HT-29 (cell line): ENCODE results near the gene TSPAN14. TPM values are rescaled to one million over a fixed set of nuclear protein-coding genes. Genes with fewer than 3 reads are reported as not detected.

ENCODE experiments used
- DNase-seq: peaks from one replicate; pipeline ENCODE4 v3.0.0-alpha.2; 2015; ENCODE audit warnings: low spot score
- total RNA-seq: library from RNA; depleted of rRNA; stranded (reverse); fragments of >200 nt; shearing (Covaris generic); gene quantifications from 2 replicates; pipeline ENCODE4 v1.2.3, GENCODE V29; 2014

The TSPAN14 gene
- total RNA-seq, 1 experiment from 2014 or later, result 65.1 TPM

DNA sequence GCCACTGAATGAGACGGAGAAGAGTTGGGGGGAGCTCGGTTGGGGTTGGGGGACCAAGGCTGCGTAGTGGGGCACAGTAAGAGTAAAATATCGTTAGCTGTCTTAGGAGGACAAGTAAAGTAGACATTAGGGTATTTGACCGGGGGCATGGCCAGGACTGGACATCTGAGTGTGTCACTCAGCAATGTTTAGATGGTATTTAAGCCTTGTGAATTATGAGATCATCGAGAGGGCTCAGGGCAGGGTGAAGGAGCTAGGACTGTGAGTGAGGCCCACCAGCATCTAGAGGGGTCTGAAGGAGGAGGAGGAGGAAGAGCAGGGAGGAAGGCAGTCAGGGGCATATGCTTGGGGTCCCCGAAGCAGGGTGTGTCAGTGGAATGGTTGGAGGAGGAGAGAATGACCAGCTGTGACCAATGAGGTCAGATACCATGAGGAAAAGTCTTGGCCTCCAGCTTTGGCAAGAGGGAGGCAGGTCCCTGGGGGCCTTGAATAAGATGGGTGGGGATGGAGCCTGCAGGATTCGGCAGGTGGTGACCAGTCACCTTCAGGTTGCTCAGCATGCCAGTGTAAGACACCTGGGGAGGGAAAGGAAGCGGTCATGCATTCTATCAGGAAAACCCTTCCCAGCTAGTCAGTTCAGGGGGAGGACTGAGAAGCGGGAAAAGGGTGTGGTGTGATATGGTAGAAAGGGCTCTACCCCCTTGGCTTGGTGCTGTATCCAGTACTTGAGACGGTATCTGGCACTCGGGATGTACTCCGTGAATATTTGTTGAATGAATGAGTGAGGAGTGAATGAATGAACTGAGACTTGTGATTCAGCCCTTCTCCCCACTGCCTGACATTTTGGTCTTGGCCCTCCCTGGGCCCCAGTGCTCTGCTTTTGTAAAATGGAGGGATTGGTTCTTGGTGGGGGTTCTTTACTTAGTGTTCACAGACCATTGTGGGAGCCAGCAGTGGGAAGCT is 48.8 kb downstream of the TSPAN14 start:
- no peak for DNase-seq

DNA sequence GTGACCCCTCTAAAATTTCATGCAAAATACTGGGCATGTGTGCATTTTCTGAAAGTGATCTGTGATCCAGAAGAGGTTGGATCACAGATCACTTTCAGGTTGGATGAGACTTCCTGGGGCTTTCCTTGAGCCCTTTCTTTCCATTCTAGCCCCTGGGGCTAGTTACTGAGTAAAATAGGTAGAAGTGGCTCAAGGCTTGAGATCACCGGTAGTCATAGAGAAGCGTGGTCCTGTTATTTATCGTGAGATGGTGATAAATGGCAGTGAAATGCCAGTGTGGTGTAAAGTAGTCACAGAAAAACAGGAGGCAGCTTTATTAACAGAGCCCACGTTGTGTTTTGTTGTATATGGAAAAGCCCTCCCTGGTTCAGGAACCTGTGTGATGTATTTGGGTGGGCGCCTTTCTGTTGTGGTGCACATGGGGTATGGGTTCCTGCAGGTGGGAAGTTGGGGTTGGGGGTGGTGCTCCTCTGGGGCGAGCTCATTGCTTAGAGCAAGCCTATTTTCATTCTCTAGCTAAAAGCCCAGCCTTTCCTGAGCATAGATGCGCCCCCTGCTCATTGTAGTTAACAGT is 49.6 kb downstream of the TSPAN14 start:
- no peak for DNase-seq

DNA sequence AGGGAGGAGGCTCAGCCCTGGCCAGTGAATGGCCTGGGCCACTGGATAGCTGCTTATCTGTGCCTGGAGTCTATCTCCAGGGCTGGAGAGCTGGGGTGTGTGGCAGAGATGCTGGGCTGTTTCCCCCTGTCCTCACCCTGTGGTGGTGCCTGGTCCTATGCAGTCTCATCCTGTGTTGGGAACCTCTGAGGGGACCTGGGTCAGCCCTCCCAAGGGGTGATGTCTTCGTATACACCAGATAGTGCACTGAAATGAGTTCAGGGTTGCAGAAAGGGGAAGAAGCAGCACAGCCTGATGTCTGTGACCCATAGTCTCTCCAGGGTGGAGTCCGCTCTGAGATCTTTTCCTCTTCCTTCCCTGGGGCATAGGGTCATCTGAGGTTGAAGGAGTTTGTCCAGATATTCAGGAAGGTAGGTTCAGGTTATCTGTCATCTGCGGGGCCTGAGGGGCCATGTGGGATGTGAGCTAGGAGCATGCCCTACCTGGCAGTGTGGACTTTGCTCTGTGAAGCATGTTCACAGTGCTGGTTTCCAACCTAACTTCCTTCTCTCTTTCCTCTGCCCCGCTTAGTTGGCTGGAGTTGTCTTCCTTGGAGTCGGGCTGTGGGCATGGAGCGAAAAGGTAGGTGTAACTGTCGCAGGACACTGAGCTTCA is 50.2 kb downstream of the TSPAN14 start:
- peak; percentile 79 for DNase-seq

DNA sequence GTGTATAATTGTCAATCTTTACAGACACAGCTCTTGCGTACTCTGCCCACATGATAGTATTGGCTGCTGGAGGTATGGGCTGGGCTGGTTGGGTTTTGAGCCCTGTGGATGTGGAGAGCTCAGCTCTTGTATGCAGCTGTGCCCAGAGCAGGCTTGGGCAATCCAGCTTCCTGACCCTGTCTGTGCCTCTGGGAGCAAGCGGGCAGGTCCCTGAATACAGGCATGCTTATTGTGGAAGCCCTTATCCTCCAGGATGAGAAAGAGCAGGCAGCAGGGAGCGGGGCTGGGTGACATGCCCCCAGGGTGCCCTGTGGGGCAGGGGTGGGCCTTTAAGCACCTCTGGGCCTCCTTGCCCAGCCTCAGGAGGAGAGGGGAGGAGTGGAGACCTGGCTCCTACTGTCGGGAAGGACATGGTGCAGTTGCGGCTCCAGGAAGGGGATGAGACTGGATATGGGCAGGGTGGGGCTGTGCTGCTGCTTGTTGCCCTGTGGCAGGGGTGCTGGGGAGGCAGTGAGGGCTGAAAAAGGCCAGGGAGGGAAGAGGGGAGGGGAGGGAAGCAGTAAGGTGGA is 50.9 kb downstream of the TSPAN14 start:
- no peak for DNase-seq

DNA sequence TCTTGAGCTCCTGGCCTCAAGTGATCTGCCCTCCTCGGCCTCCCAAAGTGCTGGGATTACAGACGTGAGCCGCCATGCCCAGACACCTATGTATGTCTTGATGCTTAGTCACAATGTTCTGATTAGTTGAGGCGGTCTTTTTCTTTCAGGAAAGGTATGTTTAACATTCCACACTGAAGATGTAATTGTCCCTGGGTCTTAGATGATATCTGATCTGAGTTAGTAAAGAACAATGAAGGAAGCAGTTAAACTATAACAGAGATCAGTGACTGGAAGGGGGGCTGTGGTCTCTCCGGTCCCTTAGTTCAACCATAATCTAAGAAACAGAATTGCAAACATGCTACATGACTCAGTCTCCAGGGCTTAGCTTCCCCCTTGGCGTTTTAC is 52.1 kb downstream of the TSPAN14 start:
- peak; percentile 45 for DNase-seq

DNA sequence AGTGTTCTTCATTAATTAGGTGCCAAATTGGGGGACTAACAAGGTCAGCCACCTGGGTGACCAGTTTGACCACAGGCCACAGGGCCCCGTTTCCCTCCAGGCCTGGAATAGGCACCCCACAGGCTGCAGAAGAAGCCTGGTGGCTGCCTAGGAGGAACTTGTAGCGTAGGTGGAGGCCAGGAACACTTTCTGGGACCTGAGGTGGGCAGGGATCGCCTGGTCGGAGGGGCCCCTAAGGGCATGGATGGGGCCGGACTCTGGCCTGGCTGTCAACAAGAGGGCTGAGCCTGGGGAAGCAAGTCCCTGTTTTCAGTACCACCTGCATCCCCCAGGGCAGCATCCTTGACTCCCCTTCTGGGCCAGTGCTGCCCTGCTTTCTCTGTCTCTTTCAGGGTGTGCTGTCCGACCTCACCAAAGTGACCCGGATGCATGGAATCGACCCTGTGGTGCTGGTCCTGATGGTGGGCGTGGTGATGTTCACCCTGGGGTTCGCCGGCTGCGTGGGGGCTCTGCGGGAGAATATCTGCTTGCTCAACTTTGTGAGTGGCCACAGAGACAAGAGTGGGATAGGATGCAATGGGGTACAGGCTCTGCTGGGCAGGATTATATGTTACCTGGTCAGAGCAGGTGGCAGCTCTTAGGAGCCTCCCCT is 52.9 kb downstream of the TSPAN14 start:
- DNase-seq, result no peak

DNA sequence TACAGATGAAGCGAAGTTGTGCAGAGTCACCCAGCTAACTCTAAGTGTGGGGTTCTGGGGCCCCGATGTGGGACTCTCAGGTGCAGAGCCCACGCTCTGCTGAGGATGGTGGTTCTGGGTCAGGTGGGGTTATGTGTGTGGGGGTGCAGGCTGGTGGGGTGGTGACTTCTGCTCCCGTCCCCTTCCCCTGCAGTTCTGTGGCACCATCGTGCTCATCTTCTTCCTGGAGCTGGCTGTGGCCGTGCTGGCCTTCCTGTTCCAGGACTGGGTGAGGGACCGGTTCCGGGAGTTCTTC is 54.9 kb downstream of the TSPAN14 start:
- DNase-seq, result no peak

DNA sequence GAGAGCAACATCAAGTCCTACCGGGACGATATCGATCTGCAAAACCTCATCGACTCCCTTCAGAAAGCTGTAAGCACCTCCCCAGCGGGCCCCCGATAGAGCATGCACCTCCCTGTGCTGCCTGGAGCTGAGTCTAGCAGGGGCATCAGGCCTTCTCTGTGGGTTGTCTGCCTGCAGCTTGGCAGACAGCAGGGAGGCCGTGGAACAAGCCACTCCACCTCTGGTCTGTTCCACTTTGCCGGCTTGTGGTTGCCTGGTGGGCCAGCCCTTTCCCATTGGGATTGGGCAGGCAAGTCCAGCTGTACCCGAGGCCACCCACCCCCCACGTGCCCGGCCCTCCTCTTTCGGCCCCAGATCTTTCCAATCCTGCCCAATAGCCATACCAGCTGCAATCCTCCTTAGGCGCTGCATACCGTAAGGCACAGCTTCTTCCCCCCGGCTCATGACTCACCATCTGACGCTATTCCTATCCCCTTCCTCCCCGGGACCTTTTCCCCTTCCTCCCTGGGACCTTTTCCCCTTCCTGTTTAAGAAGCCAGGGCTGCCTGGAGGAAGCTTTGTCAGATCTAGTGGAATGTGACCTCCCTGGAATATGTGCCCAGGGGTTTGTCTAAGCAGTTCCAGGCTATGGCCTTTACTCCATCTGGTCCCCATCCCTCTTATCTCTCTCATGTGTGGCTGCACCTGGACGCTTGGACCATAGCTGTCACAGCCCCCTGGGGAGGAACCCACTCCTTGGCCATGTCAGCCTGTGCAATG is 55.5 kb downstream of the TSPAN14 start:
- peak; percentile 50 for DNase-seq

DNA sequence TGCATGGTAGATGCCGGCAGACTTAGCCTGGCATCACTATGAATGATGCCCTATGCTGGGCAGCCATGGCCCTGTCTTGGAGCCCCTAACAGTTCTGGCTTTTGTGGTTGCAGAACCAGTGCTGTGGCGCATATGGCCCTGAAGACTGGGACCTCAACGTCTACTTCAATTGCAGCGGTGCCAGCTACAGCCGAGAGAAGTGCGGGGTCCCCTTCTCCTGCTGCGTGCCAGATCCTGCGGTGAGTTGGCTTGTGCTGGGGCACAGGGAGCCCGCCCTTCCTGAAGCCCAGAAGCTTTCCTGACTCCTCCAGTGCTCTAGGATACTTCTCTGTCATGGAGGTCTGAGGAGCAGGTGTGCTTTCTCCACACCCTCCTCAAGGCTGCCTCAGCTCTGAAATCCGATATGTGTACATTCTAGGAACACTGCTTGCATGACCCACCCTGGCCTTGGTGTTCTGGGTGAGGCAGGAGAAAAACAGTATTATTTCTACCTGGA is 58.0 kb downstream of the TSPAN14 start:
- DNase-seq, result no peak

DNA sequence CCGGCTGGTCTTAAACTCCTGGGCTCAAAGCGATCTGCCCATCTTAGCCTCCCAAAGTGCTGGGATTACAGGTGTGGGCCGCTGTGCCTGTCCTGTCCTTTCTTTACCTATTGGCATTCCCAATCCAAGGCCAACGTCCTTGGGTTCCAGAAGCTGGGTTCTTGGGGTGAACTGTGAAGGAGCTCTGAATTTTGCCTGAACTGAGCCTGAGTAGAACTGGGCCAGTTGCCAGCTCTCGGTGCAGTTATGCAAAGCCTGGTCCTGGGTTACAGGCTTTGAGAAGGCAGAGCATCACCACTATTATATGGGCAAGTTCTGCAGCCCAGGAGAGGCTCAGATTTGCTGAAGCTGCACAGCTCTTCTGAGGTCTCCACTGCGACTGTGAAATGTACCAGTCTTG is 59.0 kb downstream of the TSPAN14 start:
- no peak for DNase-seq

DNA sequence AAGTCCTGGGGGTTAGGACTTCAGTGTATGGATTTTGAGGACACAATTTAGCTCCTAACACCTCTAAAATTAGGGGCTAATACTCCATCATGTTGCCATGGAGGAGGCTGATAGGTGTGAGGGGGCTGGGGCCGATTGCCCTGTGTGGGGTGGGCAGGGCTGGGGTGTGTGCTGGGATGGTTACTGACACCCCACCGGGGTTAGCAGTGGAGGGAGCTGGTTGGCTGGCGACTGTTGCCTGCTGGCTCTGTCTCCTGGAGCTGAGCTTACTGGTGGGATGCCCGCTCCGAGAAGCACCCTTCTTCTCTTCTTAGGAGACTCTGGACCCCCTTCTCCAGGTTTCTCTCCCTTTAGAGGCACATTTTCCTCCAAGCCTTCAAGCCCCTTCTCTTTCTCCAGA is 61.4 kb downstream of the TSPAN14 start:
- DNase-seq, result no peak

DNA sequence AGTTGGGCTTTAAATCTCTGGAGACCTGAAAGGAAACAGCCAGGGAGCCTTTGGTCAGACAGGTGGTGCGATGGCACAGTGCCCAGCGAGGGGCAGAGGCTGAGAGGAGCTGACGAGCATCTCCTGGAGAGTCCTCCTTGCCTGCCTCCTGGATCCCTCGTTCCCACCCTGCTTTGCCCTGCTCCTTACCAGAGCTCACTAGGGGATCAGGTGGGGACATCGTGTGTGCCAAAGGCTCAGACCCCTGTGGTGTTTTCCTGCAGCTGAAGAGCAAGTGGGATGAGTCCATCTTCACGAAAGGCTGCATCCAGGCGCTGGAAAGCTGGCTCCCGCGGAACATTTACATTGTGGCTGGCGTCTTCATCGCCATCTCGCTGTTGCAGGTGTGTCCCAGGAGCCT is 61.8 kb downstream of the TSPAN14 start:
- no peak for DNase-seq

DNA sequence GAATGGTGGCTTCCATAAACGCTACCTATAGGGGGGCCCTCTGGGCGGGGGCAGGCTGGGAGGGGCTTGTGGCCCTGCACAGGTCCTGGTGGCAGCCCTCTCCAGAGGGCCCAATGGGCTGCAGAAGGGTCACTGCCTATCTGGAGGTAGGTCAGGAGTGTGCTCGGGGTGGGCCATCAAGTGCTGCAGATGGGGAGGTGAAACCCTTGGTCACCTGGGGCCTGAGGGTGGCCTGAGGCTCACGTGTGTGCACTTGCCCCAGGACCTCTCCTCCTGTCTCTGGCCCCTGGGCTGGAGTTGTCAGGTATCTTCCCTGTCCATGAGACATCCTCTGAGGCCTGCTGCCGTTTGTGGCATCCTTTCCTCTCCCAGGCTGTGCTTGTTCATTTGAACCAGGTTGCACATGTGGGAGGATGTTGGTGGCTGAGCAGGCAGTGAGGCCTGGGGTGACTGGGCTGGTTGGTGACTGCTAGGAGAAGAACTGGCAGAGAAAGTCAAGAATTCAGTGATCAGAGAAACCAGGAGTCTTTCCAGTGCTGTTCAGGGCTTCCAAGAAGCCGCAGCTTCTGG is 62.5 kb downstream of the TSPAN14 start:
- DNase-seq, result no peak

DNA sequence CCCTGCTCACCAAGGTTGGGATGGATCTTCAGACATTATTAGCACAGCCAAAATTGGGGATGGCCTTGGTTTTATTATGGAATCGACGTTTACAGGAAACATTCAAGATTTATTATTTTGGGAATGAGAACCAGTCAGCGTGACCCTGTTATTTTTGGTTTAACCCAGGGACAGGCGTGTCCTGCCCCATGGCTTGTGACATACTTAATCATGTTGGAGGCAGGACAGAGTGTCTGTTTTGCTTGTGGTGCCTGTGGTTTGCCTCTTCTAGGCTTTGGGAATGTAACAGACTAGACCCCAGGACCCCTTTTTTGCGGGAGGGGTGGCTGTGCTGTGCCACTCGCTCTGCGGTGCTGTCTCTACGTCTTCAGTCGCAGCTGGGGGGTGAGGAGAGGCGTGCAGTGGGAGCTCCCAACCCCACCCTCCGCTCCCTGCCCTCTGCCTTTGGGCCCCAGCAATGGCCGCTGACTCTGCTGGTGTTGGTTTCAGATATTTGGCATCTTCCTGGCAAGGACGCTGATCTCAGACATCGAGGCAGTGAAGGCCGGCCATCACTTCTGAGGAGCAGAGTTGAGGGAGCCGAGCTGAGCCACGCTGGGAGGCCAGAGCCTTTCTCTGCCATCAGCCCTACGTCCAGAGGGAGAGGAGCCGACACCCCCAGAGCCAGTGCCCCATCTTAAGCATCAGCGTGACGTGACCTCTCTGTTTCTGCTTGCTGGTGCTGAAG is 63.5 kb downstream of the TSPAN14 start:
- DNase-seq, result no peak

DNA sequence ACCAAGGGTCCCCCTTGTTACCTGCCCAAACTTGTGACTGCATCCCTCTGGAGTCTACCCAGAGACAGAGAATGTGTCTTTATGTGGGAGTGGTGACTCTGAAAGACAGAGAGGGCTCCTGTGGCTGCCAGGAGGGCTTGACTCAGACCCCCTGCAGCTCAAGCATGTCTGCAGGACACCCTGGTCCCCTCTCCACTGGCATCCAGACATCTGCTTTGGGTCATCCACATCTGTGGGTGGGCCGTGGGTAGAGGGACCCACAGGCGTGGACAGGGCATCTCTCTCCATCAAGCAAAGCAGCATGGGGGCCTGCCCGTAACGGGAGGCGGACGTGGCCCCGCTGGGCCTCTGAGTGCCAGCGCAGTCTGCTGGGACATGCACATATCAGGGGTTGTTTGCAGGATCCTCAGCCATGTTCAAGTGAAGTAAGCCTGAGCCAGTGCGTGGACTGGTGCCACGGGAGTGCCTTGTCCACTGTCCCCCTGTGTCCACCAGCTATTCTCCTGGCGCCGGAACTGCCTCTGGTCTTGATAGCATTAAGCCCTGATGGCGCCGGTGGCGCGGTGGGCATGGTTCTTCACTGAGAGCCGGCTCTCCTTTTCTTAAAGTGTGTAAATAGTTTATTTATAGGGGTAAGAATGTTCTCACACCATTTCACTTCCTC is 64.2 kb downstream of the TSPAN14 start:
- DNase-seq, result no peak

DNA sequence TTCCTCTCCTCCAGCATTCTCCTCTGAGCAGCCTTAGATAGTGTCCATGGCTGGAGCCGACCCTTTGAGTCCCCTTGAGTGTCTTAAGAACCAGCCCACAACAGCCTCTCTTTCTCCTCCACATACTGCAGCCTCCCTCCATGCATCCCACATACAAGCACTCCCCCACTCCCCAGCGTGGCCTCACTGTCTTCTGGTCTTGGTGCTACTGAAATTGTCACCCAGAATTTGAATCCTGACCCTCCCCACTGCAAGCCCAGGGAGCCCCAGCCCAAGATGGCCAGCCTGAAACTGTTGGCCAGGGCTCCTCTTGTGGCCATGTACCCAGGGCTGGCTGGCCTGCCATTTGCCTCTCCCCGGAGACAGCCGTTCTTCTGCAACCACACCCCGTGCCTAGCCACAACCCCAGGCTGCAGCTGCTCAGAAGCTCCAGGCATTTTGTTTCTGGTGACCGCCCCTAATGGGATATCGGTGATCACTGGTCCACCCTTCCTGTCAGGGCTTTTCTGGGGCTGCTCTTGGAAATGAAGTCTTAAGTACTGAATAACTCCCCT is 64.8 kb downstream of the TSPAN14 start:
- DNase-seq, result no peak

DNA sequence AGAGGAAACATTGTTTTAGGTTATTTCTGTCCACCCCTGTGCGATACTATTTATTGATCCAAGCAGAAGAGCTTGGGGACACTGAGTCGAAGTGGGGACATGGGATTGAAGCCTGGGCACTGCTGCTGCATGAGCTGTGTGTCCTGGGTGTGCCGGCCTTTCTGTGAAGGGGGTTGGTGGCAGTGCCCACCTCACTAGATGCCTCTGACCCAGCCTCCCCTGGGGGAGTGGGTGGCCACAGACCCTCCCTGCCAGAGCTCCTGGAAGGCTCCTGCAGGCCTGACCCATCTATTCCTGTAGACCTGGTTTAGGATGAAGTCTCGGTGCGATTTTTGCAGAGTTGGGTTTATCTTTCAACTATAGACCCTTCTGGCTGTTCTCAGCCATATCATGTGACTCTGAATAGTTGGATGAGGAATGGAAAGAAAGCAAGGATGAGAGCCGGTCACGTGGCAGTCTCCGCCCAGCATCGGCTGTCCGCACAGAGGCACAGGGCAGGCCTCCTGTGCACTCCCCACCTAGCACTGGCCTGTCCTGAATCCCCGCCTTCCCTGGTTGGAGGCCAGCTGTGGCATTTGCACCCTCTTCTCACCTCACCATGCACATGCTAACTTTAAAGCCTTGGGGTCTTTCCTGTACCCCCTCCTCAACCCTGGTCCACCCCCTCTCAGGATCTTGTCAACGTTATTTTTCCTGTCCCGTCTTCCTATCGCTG is 66.0 kb downstream of the TSPAN14 start:
- DNase-seq, result no peak

DNA sequence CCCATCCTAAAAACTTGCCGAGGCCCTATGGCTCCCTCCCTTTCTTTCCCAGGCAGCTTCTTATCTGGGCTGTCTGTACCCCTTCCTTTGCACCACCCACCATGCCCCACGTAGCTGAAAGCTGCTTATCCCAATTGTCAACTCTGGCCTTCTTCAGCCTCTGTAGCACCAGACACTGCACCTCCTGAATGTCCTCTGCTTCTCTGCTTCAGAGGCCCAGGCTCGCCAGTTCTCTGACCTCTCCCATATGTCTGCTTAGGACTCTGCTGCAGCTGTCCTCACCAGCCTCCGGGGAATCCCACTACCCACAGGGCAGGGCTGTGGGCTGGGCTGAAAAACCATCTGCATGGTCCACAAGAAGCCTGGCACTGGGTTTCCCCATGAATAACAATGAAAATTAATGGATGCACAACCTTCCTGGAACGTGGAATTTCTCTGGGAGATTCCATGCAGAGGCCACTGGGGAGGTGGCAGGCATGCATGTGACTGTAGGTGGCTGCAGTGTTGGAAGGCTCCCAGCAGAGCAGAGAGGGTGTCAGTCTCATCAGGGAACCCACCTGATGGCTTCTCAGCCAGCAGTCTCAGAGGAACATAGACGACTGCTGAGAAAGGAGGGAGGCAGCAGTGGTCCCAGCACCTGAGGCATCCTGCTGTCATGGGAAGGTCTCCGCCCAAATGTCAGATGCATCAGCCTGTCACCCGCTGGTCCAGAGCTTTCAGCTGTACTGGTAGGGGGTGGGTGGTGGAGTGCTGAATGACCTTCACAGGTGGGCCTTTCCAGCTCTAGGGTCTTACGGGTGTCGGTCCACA is 66.8 kb downstream of the TSPAN14 start:
- no peak for DNase-seq
